Measurements from ENCODE around the gene HS3ST3B1. TPM values are rescaled to one million over a fixed set of nuclear protein-coding genes. Genes with fewer than 3 reads are reported as not detected.

The HS3ST3B1 gene
- total RNA-seq, 2 donors from 2014 or later = 0.78 to 2.8 TPM

- Histone ChIP-seq H3K4me1 (no peaks in the 10 kb centered on the region), H3K4me3 (no peak overlapping the region), H3K27me3 (no peaks in the 10 kb centered on the region)
Measured at GRCh38 chr17:14276535-14277250, 24.2 kb upstream of the HS3ST3B1 start.

GRCh38 chr17:14281530-14281929, 19.4 kb upstream of the HS3ST3B1 start:
- H3K27ac ChIP-seq = no peak overlapping the region
- no peaks in the 10 kb centered on the region for H3K9me3 ChIP-seq
- DNase-seq (ENCODE audit: low spot score) = no peak
- H3K27me3 ChIP-seq = no peaks in the 10 kb centered on the region
- no peaks in the 10 kb centered on the region for H3K4me1 ChIP-seq
- H3K36me3 ChIP-seq = no peaks in the 10 kb centered on the region
- H3K4me3 ChIP-seq = no peak overlapping the region
- no peak for TF ChIP-seq CTCF (IDR thresholded peaks at IDR 0.05)

More at GRCh38 chr17:14276535-14277250, 24.2 kb upstream of the HS3ST3B1 start:
- H3K36me3 ChIP-seq = no peaks in the 10 kb centered on the region
- TF ChIP-seq CTCF (IDR thresholded peaks at IDR 0.05) = no peak
- no peak for DNase-seq (ENCODE audit: low spot score)
- H3K9me3 ChIP-seq = peaks cover 0 to 21% of the 10 kb centered on the region in 2 donors
- H3K27ac ChIP-seq = no peak overlapping the region

- no peak for TF ChIP-seq CTCF (IDR thresholded peaks at IDR 0.05)
- Histone ChIP-seq H3K27ac (no peak overlapping the region), H3K4me3 (no peak overlapping the region), H3K9me3 (no peaks in the 10 kb centered on the region), H3K4me1 (no peaks in the 10 kb centered on the region), H3K27me3 (no peaks in the 10 kb centered on the region), H3K36me3 (no peaks in the 10 kb centered on the region)
- no peak for DNase-seq (ENCODE audit: low spot score)
Measured at GRCh38 chr17:14282726-14283125, 18.2 kb upstream of the HS3ST3B1 start.

GRCh38 chr17:14289162-14289561, 11.7 kb upstream of the HS3ST3B1 start:
- no peak for TF ChIP-seq CTCF (IDR thresholded peaks at IDR 0.05)
- H3K36me3 ChIP-seq = no peaks in the 10 kb centered on the region
- H3K4me3 ChIP-seq = no peak overlapping the region
- no peak for DNase-seq (ENCODE audit: low spot score)
- peaks cover 5 to 8% of the 10 kb centered on the region in 2 donors for H3K27me3 ChIP-seq
- no peaks in the 10 kb centered on the region for H3K9me3 ChIP-seq
- no peak overlapping the region for H3K27ac ChIP-seq
- no peaks in the 10 kb centered on the region for H3K4me1 ChIP-seq

GRCh38 chr17:14294876-14295275, 6.0 kb upstream of the HS3ST3B1 start:
- Histone ChIP-seq H3K27me3 (peaks cover 26 to 46% of the 10 kb centered on the region in 2 donors), H3K9me3 (no peaks in the 10 kb centered on the region), H3K4me3 (no peak overlapping the region), H3K4me1 (peaks cover 0 to 28% of the 10 kb centered on the region in 2 donors), H3K36me3 (no peaks in the 10 kb centered on the region), H3K27ac (no peak overlapping the region)
- no peak for TF ChIP-seq CTCF (IDR thresholded peaks at IDR 0.05)
- DNase-seq (ENCODE audit: low spot score) = no peak

GRCh38 chr17:14295676-14296075, 5.2 kb upstream of the HS3ST3B1 start:
- Histone ChIP-seq H3K27me3 (peaks cover 27 to 46% of the 10 kb centered on the region in 2 donors), H3K9me3 (no peaks in the 10 kb centered on the region), H3K27ac (no peak overlapping the region), H3K36me3 (no peaks in the 10 kb centered on the region), H3K4me3 (no peak overlapping the region), H3K4me1 (peaks cover 0 to 36% of the 10 kb centered on the region in 2 donors)
- TF ChIP-seq CTCF (IDR thresholded peaks at IDR 0.05) = no peak
- no peak for DNase-seq (ENCODE audit: low spot score)
